Stimulated activated CD4-positive, alpha-beta T cell treated with anti-CD3 and anti-CD28 coated beads, Interleukin-1b, Interleukin-23, amount 100 ng/mL, for 4 hours (primary cell): ENCODE measurements around the gene ANKMY1.
"Not testable (repeated sequence)": the region's sequence is repeated elsewhere in the genome, so short reads cannot be mapped to it uniquely, and the experiment has no call there.

Experiments used
- DNase-seq, 2 donors: peaks; one replicate each; pipeline ENCODE4 v3.0.0-alpha.2; 2020; ENCODE audit warnings: low read depth in 2 of 2

ANKMY1 gene

DNA sequence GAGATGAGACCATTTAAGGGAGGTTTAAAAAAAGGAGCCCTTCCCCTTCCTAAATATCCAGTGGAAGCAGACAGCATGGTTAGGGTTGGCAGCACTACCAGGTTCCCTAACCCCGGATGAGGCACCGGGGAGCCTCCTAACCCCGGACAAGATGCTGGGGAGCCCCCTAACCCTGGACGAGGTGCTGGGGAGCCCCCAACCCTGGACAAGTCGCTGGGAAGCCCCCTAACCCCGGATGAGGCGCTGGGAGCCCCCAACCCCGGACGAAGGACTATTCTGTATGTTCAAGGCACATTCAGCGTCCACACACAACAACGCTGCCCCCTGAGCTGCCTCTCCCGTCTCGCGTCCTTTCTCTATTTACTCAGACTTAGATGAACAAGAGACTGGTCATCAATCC, 51.9 kb downstream of the ANKMY1 start:
- no peak for DNase-seq

DNA sequence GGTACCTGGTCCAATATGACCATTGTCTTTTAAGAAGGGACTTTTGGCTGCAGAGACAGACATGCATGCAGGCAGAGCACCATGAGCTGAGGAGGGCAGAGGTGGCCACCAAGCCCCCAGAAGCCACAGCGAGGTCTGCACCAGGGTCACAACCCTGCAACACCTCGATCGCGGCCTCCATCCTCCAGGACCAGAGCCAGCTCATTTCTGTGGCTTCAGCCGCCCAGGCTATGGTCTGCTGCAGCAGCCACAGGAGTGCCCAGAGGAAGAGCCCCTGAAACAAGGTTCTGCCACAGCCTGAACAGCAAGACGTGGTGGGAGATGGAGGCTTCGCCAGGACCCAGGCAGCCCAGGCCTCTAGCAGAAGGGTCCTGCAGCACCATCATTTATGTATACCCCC, 53.9 kb downstream of the ANKMY1 start:
- DNase-seq = no peak

- DNase-seq = no peak
Observed at GRCh38 chr2:240503375-240503774, 54.4 kb downstream of the ANKMY1 start.

- DNase-seq = no peak
Observed at GRCh38 chr2:240502430-240503121, 55.2 kb downstream of the ANKMY1 start.

DNA sequence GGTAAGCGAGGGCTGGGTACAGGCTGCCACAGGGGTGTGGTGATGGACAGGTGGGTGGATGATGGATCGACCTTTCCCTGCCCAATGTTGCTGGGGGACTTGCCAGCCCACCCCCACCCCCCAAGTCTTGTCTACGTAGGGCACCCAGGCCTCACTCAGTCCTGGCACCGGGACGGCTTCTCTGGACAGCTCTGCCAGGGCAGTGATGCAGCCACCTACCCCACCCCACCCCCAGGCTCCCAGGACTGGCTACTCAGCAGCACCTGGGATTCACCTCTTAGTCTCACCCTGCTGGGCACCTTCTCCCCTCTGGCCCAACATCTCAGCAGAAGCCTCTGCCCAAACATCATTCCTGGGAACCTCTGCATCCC, 55.7 kb downstream of the ANKMY1 start:
- DNase-seq = no peak

DNA sequence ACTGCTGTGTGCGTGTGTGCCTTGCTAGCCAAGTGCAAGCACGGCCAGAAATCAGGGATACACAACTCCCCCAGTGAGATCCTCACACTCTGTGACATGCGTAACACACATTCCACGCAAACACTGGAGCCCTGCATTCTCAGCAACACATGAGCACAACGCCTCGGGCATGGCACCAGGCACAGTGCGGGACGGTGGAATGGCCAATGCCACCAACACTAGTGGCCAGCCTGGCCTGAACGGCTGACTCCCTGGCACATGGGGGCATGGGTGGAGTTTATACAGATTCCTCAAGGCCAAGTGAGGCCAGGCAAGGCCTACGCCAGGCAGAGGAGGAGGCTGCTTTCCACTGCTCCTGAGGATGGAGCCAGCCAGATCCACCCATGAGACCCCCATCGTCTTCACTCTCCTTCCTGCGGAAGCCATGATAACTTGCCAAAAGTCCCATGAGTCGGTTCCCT, 56.2 kb downstream of the ANKMY1 start:
- DNase-seq = no peak

DNA sequence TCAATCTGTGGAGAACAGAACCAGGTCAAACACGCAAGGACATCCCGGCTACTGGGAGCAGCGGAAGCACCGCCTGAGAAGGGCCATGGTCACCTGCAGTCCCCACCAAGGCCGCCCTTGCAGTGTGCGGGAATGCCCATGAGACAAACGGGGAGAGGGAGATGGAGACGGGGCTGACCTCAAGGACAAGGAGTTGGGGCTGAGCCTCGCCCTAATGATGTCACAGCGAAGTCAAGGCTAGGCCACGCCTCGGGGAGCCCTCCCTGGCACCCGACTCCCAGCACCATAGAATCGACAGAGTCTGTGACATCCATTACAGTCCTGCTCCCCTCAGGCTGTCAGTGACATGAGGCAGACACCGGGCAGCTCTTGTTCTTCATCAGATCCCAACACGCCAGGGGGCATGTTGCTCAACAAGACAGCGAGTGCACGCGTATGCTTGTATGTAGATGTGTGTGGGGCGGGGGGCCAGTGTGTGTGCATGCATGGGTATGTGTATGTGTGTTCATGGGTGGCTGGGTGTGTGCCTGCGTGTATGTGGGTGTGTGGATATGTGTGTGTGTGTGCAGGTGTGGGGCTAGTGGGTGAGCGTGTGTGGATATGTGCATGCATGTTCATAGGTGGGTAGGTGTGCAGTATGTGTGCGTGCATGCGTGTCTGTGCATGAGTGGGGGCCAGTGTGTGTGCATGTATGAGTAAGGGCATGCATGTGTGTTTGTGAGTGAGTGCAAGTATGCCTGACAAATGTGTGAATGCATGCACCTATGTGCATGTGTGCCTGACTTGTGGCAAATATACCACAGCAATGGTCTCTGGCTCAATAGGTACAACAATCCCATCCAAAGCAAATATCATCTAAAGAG, 57.0 kb downstream of the ANKMY1 start:
- DNase-seq = no peak

DNA sequence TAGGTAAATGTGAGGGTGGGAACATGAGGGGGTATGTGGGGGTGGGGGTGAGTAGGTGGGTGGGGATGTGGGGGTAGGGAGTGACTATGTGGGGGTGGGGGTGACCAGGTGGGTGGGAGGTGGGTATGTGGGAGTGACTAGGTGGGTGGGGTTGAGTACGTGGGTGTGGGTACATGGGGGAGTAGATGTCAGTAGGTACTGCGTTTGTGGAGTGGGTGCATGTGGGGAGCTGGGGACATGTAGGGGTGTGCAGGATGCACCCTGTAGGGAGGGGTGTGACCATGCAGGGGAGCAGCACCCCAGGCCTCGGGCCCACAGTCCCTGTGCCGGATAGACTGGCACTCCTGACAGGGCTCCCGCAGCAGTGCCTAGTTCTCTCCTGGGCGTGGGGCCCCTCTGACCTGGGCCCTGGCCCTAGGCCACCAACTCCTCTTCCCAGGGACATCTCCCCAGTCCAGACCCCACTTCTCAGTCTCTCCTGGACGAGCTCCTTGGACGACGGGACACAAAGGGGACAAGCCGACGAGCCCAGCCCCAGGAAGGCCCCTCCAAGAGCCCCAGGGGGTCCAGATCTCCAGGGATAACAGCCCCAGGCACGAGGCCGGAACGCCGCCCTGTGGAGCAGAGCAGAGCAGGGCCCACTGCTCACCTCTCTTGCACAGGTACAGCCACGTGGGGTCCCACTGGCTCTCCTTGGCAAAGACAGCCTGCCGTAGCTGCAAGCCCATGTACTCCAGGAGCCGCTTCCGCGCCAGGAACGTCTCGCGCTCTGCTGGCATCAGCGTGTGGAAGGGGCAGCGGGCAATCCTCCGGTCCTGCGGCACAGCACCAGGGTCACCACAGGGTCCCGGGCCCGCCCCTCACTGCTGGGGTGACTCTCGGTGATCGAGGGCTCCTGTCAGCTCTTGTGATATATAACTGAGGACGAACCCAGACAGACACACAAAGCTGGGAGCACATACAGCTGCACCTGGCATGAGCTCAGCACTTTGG, 58.2 kb downstream of the ANKMY1 start:
- DNase-seq = no peak

DNA sequence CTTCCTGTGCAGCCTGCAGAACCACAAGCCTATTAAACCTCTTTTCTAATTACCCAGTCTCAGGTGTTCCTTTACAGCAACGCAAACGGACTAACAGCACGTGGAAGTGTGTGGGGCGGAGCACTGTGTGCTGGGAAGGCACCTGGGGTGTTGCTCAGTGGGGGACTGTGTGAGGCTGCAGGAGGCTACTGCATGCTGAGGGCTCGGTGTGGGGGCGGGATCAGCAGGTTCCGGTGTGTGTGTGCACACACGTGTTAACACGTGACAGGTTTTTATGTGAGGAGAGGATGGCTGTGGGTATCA, 58.9 kb downstream of the ANKMY1 start:
- no peak for DNase-seq

DNA sequence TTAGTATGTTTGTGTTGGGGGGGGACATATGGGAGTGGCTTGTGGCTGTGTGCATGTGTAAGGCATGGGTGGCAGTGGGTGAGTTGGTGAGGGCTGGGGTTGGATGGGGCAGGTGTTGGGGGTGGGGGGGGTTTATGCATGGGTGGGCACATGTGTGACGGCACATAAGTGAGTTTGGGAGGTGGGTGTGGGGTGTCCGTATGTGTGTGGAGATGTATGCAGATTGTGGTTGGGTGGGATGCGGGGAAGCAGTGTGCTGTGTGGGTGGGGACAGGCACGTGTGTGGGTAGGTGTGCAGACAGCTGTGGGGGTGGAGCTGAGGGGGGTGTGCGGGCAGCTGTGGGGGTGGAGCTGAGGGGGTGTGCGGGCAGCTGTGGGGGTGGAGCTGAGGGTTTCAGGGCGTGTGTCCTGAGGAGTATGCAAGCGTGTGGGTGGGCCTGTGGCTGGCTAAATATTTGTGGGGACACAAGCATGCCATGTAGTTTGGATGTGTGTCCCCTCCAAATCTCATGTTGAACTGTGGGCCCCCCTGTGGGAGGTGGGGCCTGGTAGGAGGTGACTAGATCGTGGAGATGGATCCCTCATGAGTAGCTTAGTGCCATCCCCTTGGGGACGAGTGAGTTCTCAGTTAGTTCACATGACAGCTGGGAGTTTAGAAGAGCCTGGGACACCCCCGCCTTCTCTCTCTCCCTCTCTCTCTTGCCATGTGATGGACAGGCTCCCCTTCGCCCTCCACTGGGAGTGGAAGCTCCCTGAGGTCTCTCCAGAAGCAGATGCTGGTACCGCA, 59.4 kb downstream of the ANKMY1 start:
- DNase-seq = no peak

GRCh38 chr2:240497082-240497481, 60.7 kb downstream of the ANKMY1 start:
- DNase-seq = not testable (repeated sequence)

DNA sequence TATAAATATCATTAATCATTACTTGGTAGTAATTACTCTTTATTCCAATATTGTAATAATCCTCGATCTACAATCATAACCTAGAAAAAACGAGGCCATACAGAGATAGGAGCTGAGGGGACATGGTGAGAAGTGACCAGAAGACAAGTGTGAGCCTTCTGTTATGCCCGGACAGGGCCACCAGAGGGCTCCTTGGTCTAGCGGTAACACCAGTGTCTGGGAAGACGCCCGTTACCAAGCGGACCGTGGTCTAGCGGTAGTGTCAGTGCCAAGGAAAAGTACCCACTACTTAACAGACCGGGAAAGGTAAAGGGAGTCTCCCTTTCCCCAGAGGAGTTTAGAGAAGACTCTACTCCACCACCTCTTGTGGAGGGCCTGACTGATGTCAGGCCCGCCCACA, 62.8 kb downstream of the ANKMY1 start:
- not testable (repeated sequence) for DNase-seq

GRCh38 chr2:240494194-240494793, 63.5 kb downstream of the ANKMY1 start:
- no peak for DNase-seq

- no peak for DNase-seq
Observed at GRCh38 chr2:240491483-240491882, 66.3 kb downstream of the ANKMY1 start.

DNA sequence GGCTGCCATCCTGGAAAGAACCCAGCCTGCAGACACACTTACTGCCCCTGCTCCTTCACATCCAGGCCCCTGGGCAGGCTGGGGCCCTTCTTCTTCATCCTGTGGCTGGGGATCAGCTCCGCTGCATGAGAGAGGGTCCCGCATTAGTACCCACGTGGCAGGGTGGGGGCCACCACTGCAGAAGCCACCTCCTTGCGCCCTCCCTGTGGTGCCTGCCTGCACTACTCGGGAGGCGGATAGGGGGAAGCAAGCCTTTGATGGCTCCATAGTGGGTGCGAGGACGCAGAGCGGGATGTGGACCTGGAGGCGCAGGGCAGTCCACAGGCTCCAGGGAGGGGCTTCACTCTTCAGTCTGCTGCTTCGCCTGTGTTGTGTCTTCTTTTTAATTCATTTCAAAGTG, 75.6 kb downstream of the ANKMY1 start:
- DNase-seq = no peak

DNA sequence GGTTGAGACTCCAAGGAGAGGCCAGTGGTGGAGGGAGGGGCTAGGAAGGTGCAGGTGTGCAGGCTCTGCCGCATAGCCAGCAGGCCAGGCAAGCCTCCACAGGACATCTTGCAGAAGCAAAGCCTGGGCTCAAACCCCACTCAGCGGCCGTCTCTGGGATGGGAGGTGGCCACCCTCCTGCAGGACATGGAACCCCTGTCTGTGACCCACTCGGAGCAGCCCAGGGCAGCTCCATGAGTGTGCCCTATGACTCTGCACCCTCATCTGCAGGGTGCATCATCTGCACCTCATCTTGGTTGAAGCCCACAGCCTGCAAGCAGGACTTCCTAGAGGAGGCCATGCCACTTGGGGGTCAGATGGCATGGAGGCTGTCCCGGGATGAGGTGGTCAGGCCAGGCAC, 76.1 kb downstream of the ANKMY1 start:
- DNase-seq = no peak

DNA sequence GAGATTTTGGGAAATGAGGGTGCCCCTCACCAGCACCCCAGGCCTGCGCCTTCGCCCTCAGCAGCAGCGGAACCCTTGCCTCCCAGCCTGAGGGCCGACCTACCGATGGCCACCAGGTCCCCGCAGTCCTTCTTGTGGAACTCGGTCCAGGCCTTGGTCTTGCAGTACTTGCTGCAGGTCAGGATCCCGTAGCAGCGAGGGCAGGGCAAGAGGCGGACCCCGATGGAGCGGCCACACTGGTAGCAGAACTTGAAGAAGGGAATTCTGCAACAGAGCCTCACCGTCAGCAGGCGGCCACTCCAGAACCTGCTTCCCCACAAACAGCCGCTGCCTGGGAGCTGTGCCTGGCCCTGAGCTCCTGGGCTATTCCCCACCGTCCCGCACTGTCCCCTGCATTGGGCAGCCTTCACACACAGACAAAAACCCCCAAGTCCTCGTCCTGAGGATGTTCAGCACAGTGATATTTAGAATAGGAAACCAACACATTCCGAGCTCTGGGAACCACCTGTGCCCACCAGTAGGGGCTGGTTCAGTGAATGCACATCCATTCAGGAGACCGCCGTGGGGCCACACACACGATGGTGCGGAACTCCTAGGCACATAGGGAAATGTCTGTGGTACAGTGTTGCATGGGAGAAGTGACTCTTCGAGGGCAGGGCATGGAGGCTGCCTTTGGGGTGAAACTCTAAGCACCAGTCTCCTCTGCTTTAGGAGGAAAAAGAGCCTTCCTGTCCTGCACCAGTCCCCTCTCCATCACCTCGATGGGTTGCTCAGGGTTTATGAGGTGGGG, 76.8 kb downstream of the ANKMY1 start:
- no peak for DNase-seq

- DNase-seq = no peak
Observed at GRCh38 chr2:240479111-240479501, 78.7 kb downstream of the ANKMY1 start.

DNA sequence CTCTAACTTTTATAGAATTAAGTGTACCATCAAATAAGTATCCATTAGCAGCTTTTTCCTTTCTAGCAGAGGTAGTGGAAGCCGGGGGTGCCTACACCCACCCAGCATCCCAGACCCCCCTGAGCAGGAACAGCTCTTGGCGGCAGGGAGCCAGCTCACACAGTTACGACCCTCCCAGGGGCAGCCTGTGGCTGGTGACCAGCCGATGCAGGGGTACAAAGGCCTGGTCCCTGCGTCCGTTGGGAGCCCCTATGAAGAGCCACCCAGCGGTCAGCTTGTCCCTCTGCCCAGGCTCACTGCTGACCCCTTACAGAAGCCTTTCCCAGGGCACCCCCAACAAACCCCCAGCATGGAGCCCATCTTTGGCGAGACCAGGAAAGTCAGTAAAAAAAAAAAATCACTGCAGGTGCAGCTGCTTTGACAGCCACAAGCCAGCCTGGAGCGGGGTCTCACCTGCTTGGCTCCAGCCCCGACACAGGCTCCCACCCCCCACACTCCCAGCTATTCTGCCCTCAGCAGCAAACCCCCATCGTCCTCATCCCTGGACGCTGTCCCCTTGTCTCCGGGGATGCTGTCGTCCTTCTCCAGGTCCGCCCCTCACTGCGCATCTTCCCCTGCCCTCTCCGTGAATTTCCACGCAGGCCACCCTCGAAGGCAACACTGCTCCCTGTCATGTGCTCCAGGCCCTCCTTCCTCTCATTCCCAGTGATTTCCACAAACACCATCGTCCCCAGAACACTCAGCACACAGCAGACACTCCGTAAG, 79.3 kb downstream of the ANKMY1 start:
- DNase-seq = no peak
